HCT116 (cell line): ENCODE results near the gene TGFBR1. TPM values are rescaled to one million over a fixed set of nuclear protein-coding genes. Genes with fewer than 3 reads are reported as not detected.

ENCODE experiments used
- ATAC-seq: fragments of 200-7000 bp; cut with Tn5 transposase; 2 replicates; pipeline ENCODE4 v1.9.1; 2020; ENCODE audit warnings: mild to moderate bottlenecking, moderate library complexity
- BruUV-seq: library from RNA; stranded (reverse); fragments of 400-500 nt; replicated peaks from 2 replicates; lab custom pipeline; 2021; lab: Mats Ljungman, UMichigan
- CTCF ChIA-PET: fragments of 300-600 bp; sonication (Branson Sonifier 250); formaldehyde crosslinking; loops from one replicate; lab custom pipeline; 2021; ENCODE audit warnings: antibody characterized with exemption; lab: Charles Lee
- POLR2A ChIA-PET: fragments of 300-600, 350-600 bp; sonication (Branson Sonifier 250); formaldehyde crosslinking; loops from one replicate; lab custom pipeline; 2021; ENCODE audit warnings: antibody characterized with exemption; lab: Charles Lee
- RAD21 ChIA-PET, 2 experiments: fragments of 300-600 bp; sonication (Branson Sonifier 250); formaldehyde crosslinking; loops; one replicate each; lab custom pipeline; 2023; ENCODE audit warnings: low total read pairs in 2 of 2; ENCODE audit not compliant: uncharacterized antibody in 2 of 2, unreplicated experiment in 2 of 2, low non-redundant PET in 1 of 2; lab: Charles Lee
- DNase-seq: peaks from one replicate; pipeline ENCODE4 v3.0.0-alpha.2; 2010; ENCODE audit warnings: low read depth, low spot score
- H2AFZ ChIP-seq: fragments of 200-600 bp; shearing (Covaris generic), sonication (generic); 2 replicates; pipeline ENCODE4 v1.6.1; 2017; ENCODE audit warnings: low read depth, mixed run types, mixed read lengths, antibody characterized with exemption, low read length; ENCODE audit not compliant: poor library complexity, severe bottlenecking
- H3K27ac ChIP-seq: 2 replicates; pipeline ENCODE4 v1.5.1; 2012; ENCODE audit warnings: low read depth, low read length
- H3K27me3 ChIP-seq: fragments of 200-600 bp; sonication (generic); 2 replicates; pipeline ENCODE4 v1.6.1; 2016; ENCODE audit warnings: mixed run types, low read length, mixed read lengths; ENCODE audit not compliant: insufficient read depth
- H3K36me3 ChIP-seq, 2 experiments: fragments of 200-500 bp in 1 of 2; fragments of 200-600 bp in 1 of 2; sonication (Bioruptor generic) in 1 of 2; sonication (generic) in 1 of 2; 2 replicates each; pipeline versions ENCODE4 v1.5.1 to v1.6.1; 2014 to 2016; ENCODE audit warnings: low read length in 2 of 2, inconsistent platforms in 1 of 2, mixed read lengths in 1 of 2, mixed run types in 1 of 2; ENCODE audit not compliant: insufficient read depth in 2 of 2, control insufficient read depth in 1 of 2
- H3K4me1 ChIP-seq, 2 experiments: fragments of 200-600 bp in 1 of 2; sonication (generic) in 1 of 2; 2 replicates each; pipeline versions ENCODE4 v1.5.1 to v1.6.1; 2012 to 2017; ENCODE audit warnings: low read length in 2 of 2, inconsistent platforms in 1 of 2, mild to moderate bottlenecking in 1 of 2, mixed read lengths in 1 of 2, mixed run types in 1 of 2, moderate library complexity in 1 of 2; ENCODE audit not compliant: insufficient read depth in 2 of 2, control insufficient read depth in 1 of 2
- H3K4me2 ChIP-seq: fragments of 200-600 bp; sonication (generic); 2 replicates; pipeline ENCODE4 v1.6.1; 2017; ENCODE audit warnings: mixed run types, low read length, mixed read lengths
- H3K4me3 ChIP-seq, 2 experiments: fragments of 200-600 bp in 1 of 2; sonication (generic) in 1 of 2; replicated peaks in 1 of 2; 2 replicates each; pipeline ENCODE4 v1.5.1; 2011 to 2016; ENCODE audit warnings: low read length in 2 of 2, control low read depth in 1 of 2, low read depth in 1 of 2, mild to moderate bottlenecking in 1 of 2, mixed read lengths in 1 of 2, mixed run types in 1 of 2
- H3K79me2 ChIP-seq: fragments of 200-600 bp; sonication (generic); 2 replicates; pipeline ENCODE4 v1.6.1; 2017; ENCODE audit warnings: mild to moderate bottlenecking, mixed run types, low read length, moderate library complexity, mixed read lengths; ENCODE audit not compliant: insufficient read depth
- H3K9ac ChIP-seq: fragments of 200-600 bp; sonication (generic); 2 replicates; pipeline ENCODE4 v1.6.1; 2016; ENCODE audit warnings: low read length, mixed read lengths
- H3K9me2 ChIP-seq: fragments of 200-600 bp; sonication (generic), shearing (Covaris generic); 2 replicates; pipeline ENCODE4 v1.6.1; 2017; ENCODE audit warnings: mixed run types, mild to moderate bottlenecking, moderate library complexity; ENCODE audit not compliant: insufficient read depth
- H3K9me3 ChIP-seq, 2 experiments: fragments of 200-500 bp in 1 of 2; fragments of 200-600 bp in 1 of 2; sonication (Bioruptor generic) in 1 of 2; sonication (generic) in 1 of 2; 2 replicates each; pipeline ENCODE4 v1.6.1; 2014 to 2017; ENCODE audit warnings: low read length in 2 of 2, mixed read lengths in 2 of 2, inconsistent platforms in 1 of 2, low read depth in 1 of 2, mild to moderate bottlenecking in 1 of 2, mixed run types in 1 of 2, moderate library complexity in 1 of 2; ENCODE audit not compliant: control insufficient read depth in 1 of 2, insufficient read depth in 1 of 2
- H4K20me1 ChIP-seq: fragments of 200-600 bp; sonication (generic), shearing (Covaris generic); 2 replicates; pipeline ENCODE4 v1.6.1; 2017; ENCODE audit warnings: mixed run types, mild to moderate bottlenecking, moderate library complexity; ENCODE audit not compliant: insufficient read depth
- CBX3 ChIP-seq: IDR thresholded peaks from 2 replicates; pipeline ENCODE4 v1.6.1; 2012; ENCODE audit warnings: low read depth
- EGR1 ChIP-seq: IDR thresholded peaks from 2 replicates; pipeline ENCODE4 v1.6.1; 2012; ENCODE audit warnings: low read depth
- ELF1 ChIP-seq: IDR thresholded peaks from 2 replicates; pipeline ENCODE4 v1.6.1; 2012; ENCODE audit warnings: low read depth, borderline replicate concordance
- FOSL1 ChIP-seq: IDR thresholded peaks from 2 replicates; pipeline ENCODE4 v1.6.1; 2012; ENCODE audit warnings: low read depth
- SIN3A ChIP-seq: IDR thresholded peaks from 2 replicates; pipeline ENCODE4 v1.6.1; 2012; ENCODE audit warnings: low read depth
- SP1 ChIP-seq: IDR thresholded peaks from 2 replicates; pipeline ENCODE4 v1.6.1; 2012; ENCODE audit warnings: low read depth
- TCF7L2 ChIP-seq: IDR thresholded peaks from 2 replicates; pipeline ENCODE4 v1.7.0; 2011; ENCODE audit warnings: borderline replicate concordance, inconsistent platforms; ENCODE audit not compliant: insufficient read depth, insufficient read length; ENCODE audit errors: extremely low read depth
- YY1 ChIP-seq: IDR thresholded peaks from 2 replicates; pipeline ENCODE4 v1.6.1; 2011; ENCODE audit warnings: low read length, low read depth, moderate library complexity, mild to moderate bottlenecking; ENCODE audit not compliant: insufficient replicate concordance; ENCODE audit errors: extremely low read depth
- ZFX ChIP-seq: fragments of 450-650 bp; IDR thresholded peaks from 2 replicates; pipeline ENCODE4 v1.6.1; 2017
- ZNF274 ChIP-seq: fragments of 200-500 bp; sonication (Bioruptor generic); IDR thresholded peaks from 2 replicates; pipeline ENCODE4 v1.6.1; 2014; ENCODE audit warnings: mild to moderate bottlenecking, low read depth, low read length, inconsistent platforms
- intact Hi-C: fragments of 100-400 bp; cut with micrococcal nuclease; formaldehyde crosslinking; loops from 2 replicates; pipeline ENCODE4 v1.10.0; 2022
- total RNA-seq: library from RNA; stranded (reverse); gene quantifications from one replicate; pipeline ENCODE4 v1.2.1, GENCODE V29; 2021; ENCODE audit not compliant: unreplicated experiment
- TF ChIP-seq, protein P1 (sequence below): IDR thresholded peaks from 2 replicates; pipeline ENCODE4 v1.6.1; 2012; ENCODE audit warnings: low read depth
- TF ChIP-seq, protein P2 (sequence below), 3 experiments: fragments of 200-600 bp in 1 of 3; sonication (generic) in 1 of 3; IDR thresholded peaks in 2 of 3; conservative IDR thresholded peaks in 1 of 3; 2 replicates each; pipeline ENCODE4 v1.5.1; 2012 to 2017; ENCODE audit warnings: low read depth in 2 of 3, low read length in 2 of 3, antibody characterized with exemption in 1 of 3, borderline replicate concordance in 1 of 3, control low read depth in 1 of 3, mild to moderate bottlenecking in 1 of 3, mixed read lengths in 1 of 3, mixed run types in 1 of 3, moderate library complexity in 1 of 3; ENCODE audit not compliant: insufficient read depth in 1 of 3
- TF ChIP-seq, protein P3 (sequence below): IDR thresholded peaks from 2 replicates; pipeline ENCODE4 v1.6.1; 2012

Gene TGFBR1
- total RNA-seq, 1 experiment from 2014 or later: 26.6 TPM

DNA sequence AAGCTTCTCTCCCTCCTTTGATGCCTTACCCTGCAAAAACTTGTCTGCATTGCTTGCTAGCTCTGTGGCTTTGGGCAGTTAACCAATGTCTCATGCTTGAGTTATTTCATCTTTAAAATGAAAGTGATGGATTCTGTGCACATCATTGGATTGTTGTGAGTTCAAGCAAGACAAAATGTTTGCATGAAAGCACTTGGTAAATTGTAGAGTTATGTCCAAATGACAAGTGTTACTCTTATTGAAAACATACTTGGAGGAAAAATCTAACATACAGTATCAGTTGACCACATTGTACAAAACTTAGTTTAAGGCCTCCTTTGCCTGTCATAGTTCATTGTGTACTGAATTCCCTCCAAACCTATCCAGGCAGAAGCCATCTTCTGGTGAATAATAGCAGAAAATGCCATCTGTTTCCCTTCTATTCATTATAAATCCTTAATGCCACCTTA is 30.0 kb downstream of the TGFBR1 start:
- Histone ChIP-seq H3K27ac (no peak overlapping the region), H3K27me3 (no peaks in the 10 kb centered on the region), H3K4me3 (no peak overlapping the region), H3K79me2 (no peaks in the 10 kb centered on the region), H4K20me1 (no peaks in the 10 kb centered on the region; the same call in 1 of the 2 replicates), H2AFZ (no peak overlapping the region), H3K4me1 (no peaks in the 10 kb centered on the region), H3K9me3 (no peaks in the 10 kb centered on the region), H3K4me2 (no peak overlapping the region), H3K36me3 (no peaks in the 10 kb centered on the region), H3K9ac (no peak overlapping the region), H3K9me2 (no peaks in the 10 kb centered on the region)
- ATAC-seq: no peak
- no peak for TF ChIP-seq EGR1
- intact Hi-C loops: no loop called here
- ChIA-PET POLR2A (no interaction called here), CTCF (no interaction called here), RAD21 (no interaction called here)
- no peak for DNase-seq
- BruUV-seq: no TSS peak

DNA sequence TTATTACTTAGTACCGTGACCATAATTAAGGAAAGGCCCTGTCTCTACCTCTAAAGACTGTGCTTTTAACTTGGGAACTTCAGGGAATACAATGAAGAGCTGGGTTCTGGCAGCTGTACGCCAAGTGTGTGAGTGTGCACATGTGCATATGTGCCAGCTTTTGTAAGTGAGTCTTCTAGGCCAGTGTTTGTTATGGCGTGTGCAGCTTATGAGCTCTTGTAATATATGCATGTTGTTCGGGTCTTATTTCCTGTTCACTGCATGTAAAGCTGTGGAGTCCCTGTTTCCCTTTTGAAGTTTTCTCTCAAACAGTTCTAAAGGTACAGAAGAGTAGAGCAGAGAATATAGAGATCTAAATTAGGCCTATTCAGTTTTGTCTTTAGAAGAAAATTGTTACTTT is 30.5 kb downstream of the TGFBR1 start:
- CTCF ChIA-PET: no interaction called here
- Histone ChIP-seq H3K27ac (no peak overlapping the region), H3K79me2 (no peaks in the 10 kb centered on the region), H3K4me1 (no peaks in the 10 kb centered on the region), H3K9me3 (no peaks in the 10 kb centered on the region), H3K9me2 (no peaks in the 10 kb centered on the region), H2AFZ (no peak overlapping the region), H3K4me2 (no peak overlapping the region), H3K9ac (no peak overlapping the region), H3K36me3 (no peaks in the 10 kb centered on the region), H3K27me3 (no peaks in the 10 kb centered on the region), H3K4me3 (no peak overlapping the region), H4K20me1 (no peaks in the 10 kb centered on the region; the same call in 1 of the 2 replicates)
- no peak for ATAC-seq
- no TSS peak for BruUV-seq
- intact Hi-C loops: no loop called here
- POLR2A ChIA-PET: no interaction called here
- RAD21 ChIA-PET: no interaction called here
- no peak for DNase-seq
- TF ChIP-seq SIN3A (no peak), ELF1 (no peak), SP1 (no peak), TCF7L2 (no peak), FOSL1 (no peak), ZFX (no peak), YY1 (no peak), CBX3 (no peak), ZNF274 (no peak)
- TF ChIP-seq, protein P1, sequence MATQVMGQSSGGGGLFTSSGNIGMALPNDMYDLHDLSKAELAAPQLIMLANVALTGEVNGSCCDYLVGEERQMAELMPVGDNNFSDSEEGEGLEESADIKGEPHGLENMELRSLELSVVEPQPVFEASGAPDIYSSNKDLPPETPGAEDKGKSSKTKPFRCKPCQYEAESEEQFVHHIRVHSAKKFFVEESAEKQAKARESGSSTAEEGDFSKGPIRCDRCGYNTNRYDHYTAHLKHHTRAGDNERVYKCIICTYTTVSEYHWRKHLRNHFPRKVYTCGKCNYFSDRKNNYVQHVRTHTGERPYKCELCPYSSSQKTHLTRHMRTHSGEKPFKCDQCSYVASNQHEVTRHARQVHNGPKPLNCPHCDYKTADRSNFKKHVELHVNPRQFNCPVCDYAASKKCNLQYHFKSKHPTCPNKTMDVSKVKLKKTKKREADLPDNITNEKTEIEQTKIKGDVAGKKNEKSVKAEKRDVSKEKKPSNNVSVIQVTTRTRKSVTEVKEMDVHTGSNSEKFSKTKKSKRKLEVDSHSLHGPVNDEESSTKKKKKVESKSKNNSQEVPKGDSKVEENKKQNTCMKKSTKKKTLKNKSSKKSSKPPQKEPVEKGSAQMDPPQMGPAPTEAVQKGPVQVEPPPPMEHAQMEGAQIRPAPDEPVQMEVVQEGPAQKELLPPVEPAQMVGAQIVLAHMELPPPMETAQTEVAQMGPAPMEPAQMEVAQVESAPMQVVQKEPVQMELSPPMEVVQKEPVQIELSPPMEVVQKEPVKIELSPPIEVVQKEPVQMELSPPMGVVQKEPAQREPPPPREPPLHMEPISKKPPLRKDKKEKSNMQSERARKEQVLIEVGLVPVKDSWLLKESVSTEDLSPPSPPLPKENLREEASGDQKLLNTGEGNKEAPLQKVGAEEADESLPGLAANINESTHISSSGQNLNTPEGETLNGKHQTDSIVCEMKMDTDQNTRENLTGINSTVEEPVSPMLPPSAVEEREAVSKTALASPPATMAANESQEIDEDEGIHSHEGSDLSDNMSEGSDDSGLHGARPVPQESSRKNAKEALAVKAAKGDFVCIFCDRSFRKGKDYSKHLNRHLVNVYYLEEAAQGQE: no peak
- TF ChIP-seq, protein P2, sequence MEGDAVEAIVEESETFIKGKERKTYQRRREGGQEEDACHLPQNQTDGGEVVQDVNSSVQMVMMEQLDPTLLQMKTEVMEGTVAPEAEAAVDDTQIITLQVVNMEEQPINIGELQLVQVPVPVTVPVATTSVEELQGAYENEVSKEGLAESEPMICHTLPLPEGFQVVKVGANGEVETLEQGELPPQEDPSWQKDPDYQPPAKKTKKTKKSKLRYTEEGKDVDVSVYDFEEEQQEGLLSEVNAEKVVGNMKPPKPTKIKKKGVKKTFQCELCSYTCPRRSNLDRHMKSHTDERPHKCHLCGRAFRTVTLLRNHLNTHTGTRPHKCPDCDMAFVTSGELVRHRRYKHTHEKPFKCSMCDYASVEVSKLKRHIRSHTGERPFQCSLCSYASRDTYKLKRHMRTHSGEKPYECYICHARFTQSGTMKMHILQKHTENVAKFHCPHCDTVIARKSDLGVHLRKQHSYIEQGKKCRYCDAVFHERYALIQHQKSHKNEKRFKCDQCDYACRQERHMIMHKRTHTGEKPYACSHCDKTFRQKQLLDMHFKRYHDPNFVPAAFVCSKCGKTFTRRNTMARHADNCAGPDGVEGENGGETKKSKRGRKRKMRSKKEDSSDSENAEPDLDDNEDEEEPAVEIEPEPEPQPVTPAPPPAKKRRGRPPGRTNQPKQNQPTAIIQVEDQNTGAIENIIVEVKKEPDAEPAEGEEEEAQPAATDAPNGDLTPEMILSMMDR (IDR thresholded peaks at IDR 0.05 in 2 of 3, conservative IDR thresholded peaks at IDR 0.05 in 1 of 3; ENCODE audit: borderline replicate concordance in 1 of 3, insufficient read depth in 1 of 3, low read depth in 2 of 3, low read length in 2 of 3): no peak
- TF ChIP-seq, protein P3, sequence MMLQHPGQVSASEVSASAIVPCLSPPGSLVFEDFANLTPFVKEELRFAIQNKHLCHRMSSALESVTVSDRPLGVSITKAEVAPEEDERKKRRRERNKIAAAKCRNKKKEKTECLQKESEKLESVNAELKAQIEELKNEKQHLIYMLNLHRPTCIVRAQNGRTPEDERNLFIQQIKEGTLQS: no peak
